Measurements from ENCODE around the gene RNF5. TPM values are rescaled to one million over a fixed set of nuclear protein-coding genes. Genes with fewer than 3 reads are reported as not detected.

RNF5 gene
- polyA plus RNA-seq, 4 donors, result 106 to 232 (median 162) TPM

DNA sequence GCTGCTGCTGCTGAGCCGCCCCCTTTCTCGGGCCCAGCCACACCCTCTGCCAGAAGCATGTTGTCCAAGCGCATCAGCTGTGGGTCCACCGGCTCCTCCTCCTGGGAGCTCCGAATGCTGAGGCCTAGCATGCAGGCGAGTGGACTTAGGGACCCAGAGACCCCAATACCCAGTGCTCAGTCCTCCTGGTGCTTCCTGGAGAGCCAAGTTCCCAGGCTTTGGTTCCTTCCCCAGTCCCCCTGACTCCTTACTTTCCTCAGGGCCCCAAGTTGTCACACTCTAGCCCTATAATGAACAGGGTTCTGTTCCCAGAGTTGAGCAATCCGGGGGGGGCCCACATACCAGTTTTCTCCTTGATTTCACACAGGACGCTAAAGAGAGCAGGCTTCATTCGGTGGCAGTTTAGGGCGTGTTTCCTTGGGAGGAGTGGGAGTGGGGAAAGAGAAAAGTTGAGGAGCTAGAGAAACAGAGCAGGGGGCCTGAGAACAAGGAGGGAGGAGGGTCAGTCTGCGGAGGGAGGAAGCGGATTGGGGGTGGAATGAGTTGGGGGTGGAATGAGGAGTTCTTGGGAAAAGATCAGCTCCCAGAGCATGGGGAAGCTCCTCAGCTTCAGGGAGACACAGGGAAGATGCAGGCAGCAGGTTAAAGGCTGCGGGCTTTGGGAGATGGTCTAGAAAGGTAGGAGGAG lies 10.3 kb downstream of the RNF5 start:
- peak in 1 of 2 donors; percentile 47 for DNase-seq
- Histone ChIP-seq H3K4me3 (ENCODE audit: low read depth in 1 of 3, low read length in 3 of 3) (peak overlapping the region in 2 of 3 donors; percentile 83 to 94), H3K36me3 (ENCODE audit: control insufficient read depth in 3 of 3, insufficient read depth in 2 of 3, low read depth in 1 of 3, low read length in 3 of 3) (peaks cover 0 to 44% (median 5%) of the 10 kb centered on the region in 3 donors), H3K9me3 (ENCODE audit: control insufficient read depth in 2 of 2, insufficient read depth in 1 of 2, low read depth in 1 of 2, low read length in 1 of 2) (no peaks in the 10 kb centered on the region), H3K27me3 (ENCODE audit: control insufficient read depth in 3 of 3, insufficient read depth in 3 of 3, low read length in 3 of 3) (no peaks in the 10 kb centered on the region), H3K27ac (ENCODE audit: low read depth in 1 of 3, low read length in 2 of 3) (peak overlapping the region; percentile 70 to 99 (median 80)), H3K4me1 (ENCODE audit: control insufficient read depth in 3 of 3, insufficient read depth in 2 of 3, low read depth in 1 of 3, low read length in 2 of 3) (peaks cover 10 to 54% (median 16%) of the 10 kb centered on the region in 3 donors)
- WGBS, 3 donors, result 22 to 39% (median 24%) methylated on average over 11 to 13 of the region's 13 CpGs
- no peak for FAIRE-seq

DNA sequence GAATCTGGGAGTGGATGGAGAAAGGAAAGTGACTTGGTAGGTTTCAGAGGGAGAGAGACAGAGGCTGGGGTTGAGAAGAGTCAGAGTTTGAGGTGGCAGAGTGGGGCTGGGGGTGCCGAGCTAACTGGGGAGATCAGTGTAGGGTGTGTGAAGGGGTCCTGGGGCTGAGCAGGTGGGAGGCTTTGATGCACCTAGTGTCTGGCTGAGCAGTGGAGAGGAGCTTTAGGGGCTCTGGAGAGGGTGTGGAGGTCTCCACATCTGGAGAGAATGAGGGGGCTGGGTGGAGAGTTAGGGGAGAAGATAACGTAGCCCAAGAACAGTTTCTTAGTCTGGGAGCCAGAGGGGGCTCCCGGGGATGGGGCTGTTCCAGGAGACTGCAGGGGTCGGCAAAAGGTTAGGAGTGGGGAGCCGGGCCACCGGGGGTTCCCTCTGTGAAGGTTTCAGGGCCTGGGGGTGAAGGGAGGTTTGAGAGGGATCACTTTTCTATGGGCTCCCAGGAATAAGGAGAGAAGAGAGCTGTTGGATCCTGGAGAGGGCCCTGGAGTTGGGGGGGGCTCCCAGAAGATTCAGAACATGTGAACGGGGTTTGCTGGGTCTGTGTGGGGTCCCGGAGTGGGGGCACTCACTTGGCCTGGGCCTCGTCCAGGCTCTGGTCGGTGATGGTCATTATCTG lies 11.0 kb downstream of the RNF5 start:
- H3K9me3 ChIP-seq (ENCODE audit: control insufficient read depth in 2 of 2, insufficient read depth in 1 of 2, low read depth in 1 of 2, low read length in 1 of 2), result no peaks in the 10 kb centered on the region
- H3K4me3 ChIP-seq (ENCODE audit: low read depth in 1 of 3, low read length in 3 of 3), result peak overlapping the region; percentile 76 to 94 (median 83)
- H3K27ac ChIP-seq (ENCODE audit: low read depth in 1 of 3, low read length in 2 of 3), result peak overlapping the region; percentile 70 to 99 (median 80)
- FAIRE-seq, result no peak
- peaks cover 0 to 38% (median 5%) of the 10 kb centered on the region in 3 donors for H3K36me3 ChIP-seq (ENCODE audit: control insufficient read depth in 3 of 3, insufficient read depth in 2 of 3, low read depth in 1 of 3, low read length in 3 of 3)
- DNase-seq, result peak in 1 of 2 donors; percentile 35
- H3K27me3 ChIP-seq (ENCODE audit: control insufficient read depth in 3 of 3, insufficient read depth in 3 of 3, low read length in 3 of 3), result no peaks in the 10 kb centered on the region
- peaks cover 10 to 48% (median 15%) of the 10 kb centered on the region in 3 donors for H3K4me1 ChIP-seq (ENCODE audit: control insufficient read depth in 3 of 3, insufficient read depth in 2 of 3, low read depth in 1 of 3, low read length in 2 of 3)
- WGBS, 3 donors, result 2 to 3% (median 2%) methylated on average over 7 to 10 of the region's 10 CpGs

DNA sequence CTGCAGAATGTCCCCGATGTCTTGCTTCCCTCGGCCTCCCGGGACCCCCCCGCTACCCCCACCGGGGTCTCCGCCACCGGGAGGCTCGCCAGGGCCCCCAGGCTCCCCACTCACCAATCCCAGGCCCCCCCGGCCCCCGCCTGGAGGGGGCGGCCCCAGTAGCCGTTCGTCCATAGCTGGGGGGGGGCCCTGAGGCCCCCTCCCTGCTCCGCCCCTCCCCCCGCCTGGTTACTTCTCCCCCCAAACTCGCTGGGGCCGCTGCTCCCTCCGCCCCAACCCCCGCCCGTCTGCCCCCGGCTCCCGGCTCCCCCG lies 11.5 kb downstream of the RNF5 start:
- Histone ChIP-seq H3K9me3 (ENCODE audit: control insufficient read depth in 2 of 2, insufficient read depth in 1 of 2, low read depth in 1 of 2, low read length in 1 of 2) (no peaks in the 10 kb centered on the region), H3K4me1 (ENCODE audit: control insufficient read depth in 3 of 3, insufficient read depth in 2 of 3, low read depth in 1 of 3, low read length in 2 of 3) (peaks cover 10 to 48% (median 12%) of the 10 kb centered on the region in 3 donors), H3K27ac (ENCODE audit: low read depth in 1 of 3, low read length in 2 of 3) (peak overlapping the region; percentile 70 to 99 (median 80)), H3K4me3 (ENCODE audit: low read depth in 1 of 3, low read length in 3 of 3) (peak overlapping the region; percentile 76 to 94 (median 83)), H3K36me3 (ENCODE audit: control insufficient read depth in 3 of 3, insufficient read depth in 2 of 3, low read depth in 1 of 3, low read length in 3 of 3) (peaks cover 0 to 35% (median 5%) of the 10 kb centered on the region in 3 donors), H3K27me3 (ENCODE audit: control insufficient read depth in 3 of 3, insufficient read depth in 3 of 3, low read length in 3 of 3) (no peaks in the 10 kb centered on the region)
- WGBS, 3 donors, result 4 to 17% (median 11%) methylated on average over 16 to 23 of the region's 23 CpGs
- FAIRE-seq (no peak), DNase-seq (peak in 1 of 2 donors; percentile 33)

DNA sequence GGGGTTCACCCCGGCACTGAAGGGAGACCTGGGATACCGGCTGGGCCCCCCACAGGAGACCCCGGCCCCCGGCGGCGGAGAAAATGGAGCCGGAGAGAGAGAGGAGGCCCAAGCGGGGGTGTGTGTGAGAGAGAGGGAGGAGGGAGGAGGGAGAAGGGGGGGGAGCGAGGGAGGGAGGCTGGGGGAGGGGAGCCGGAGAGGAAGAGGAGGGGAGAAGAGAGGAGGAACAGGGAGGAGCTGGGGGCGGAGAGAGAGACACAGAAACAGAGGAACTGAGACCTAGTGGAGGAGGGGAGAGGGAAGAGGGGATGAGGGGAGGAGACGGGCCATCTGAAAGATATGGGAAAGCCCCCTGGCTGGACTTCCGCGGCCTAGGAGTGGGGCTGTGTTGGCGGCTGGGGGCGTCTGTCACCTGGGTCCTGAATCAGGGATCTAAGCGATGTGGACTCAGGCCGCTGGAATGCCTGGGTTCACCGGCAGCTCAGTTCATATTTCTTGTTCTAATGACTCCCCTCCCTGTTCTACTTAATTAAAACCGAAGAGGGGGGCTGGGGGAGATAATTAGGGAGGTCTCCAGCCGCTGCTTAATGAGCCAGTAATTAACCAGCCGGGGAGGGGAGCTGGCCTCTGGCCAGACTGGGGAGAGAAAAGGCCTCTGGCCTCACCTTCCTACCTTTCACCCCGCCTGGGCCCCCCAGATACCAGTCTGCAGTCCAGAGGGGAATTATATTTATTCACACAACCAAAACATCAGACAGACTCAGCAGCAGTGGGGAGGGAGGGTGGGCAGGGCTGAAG lies 12.0 kb downstream of the RNF5 start, which contains the start of gene PBX2:
Gene PBX2, minus strand, starts transcription at position 149 of the 798 bp plus-strand sequence. CDS start 287 bp downstream, outside the sequence.
- Histone ChIP-seq H3K36me3 (ENCODE audit: control insufficient read depth in 3 of 3, insufficient read depth in 2 of 3, low read depth in 1 of 3, low read length in 3 of 3) (peaks cover 0 to 35% (median 5%) of the 10 kb centered on the region in 3 donors), H3K27ac (ENCODE audit: low read depth in 1 of 3, low read length in 2 of 3) (peak within 1 kb of the TSS; percentile 76 to 99 (median 94)), H3K4me3 (ENCODE audit: low read depth in 1 of 3, low read length in 3 of 3) (peak within 1 kb of the TSS; percentile 76 to 94 (median 83)), H3K4me1 (ENCODE audit: control insufficient read depth in 3 of 3, insufficient read depth in 2 of 3, low read depth in 1 of 3, low read length in 2 of 3) (peaks cover 10 to 54% (median 12%) of the 10 kb centered on the region in 3 donors), H3K9me3 (ENCODE audit: control insufficient read depth in 2 of 2, insufficient read depth in 1 of 2, low read depth in 1 of 2, low read length in 1 of 2) (no peaks in the 10 kb centered on the region), H3K27me3 (ENCODE audit: control insufficient read depth in 3 of 3, insufficient read depth in 3 of 3, low read length in 3 of 3) (no peaks in the 10 kb centered on the region)
- FAIRE-seq, result no peak
- 1 to 3% (median 3%) methylated on average over 20 to 23 of the region's 23 CpGs for WGBS, 3 donors
- DNase-seq, result peak; percentile 91 to 94

DNA sequence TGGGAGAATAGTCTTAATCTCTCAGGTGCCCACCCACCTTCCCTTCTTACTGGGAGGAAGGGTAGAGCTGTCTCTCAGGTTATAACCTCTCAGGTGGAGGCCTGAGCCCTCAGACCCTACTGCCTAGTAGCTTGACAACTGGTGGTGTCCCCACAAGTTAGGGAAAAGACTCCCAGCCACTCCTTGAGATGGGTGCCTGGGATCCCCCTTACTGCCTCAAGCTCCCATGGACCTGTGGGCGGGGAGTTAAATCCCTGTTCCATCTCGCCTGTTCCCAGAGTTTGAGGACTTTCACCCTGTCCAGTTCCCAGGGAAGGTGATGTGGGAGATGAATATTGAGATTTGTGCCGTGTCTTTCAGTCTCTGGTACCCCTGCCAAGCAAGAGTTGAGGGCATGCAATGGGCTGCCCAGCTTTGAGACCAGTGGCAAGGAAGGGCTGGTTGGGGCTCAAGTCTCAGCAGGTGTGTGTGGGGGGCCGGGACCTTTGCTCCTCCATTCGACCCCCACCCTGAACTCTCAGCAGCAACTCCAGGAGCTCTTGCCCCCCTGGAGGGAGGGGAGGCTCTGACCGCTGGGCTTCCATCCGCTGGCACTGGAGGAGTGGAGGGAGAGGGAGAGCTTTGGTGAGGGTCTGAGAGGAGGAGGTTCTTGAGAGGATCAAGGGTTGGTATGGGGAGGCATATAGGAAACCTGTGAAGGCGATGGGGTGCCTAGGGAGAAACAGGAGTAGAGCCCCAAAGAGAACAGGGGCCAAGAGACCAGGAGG lies 12.9 kb downstream of the RNF5 start:
- Histone ChIP-seq H3K4me1 (ENCODE audit: control insufficient read depth in 3 of 3, insufficient read depth in 2 of 3, low read depth in 1 of 3, low read length in 2 of 3) (peaks cover 10 to 54% (median 12%) of the 10 kb centered on the region in 3 donors), H3K27ac (ENCODE audit: low read depth in 1 of 3, low read length in 2 of 3) (peak overlapping the region; percentile 76 to 99 (median 94)), H3K36me3 (ENCODE audit: control insufficient read depth in 3 of 3, insufficient read depth in 2 of 3, low read depth in 1 of 3, low read length in 3 of 3) (peaks cover 0 to 32% (median 4%) of the 10 kb centered on the region in 3 donors), H3K9me3 (ENCODE audit: control insufficient read depth in 2 of 2, insufficient read depth in 1 of 2, low read depth in 1 of 2, low read length in 1 of 2) (no peaks in the 10 kb centered on the region), H3K4me3 (ENCODE audit: low read depth in 1 of 3, low read length in 3 of 3) (peak overlapping the region; percentile 76 to 94 (median 83)), H3K27me3 (ENCODE audit: control insufficient read depth in 3 of 3, insufficient read depth in 3 of 3, low read length in 3 of 3) (no peaks in the 10 kb centered on the region)
- peak in 1 of 2 donors; percentile 35 for DNase-seq
- 49 to 59% (median 49%) methylated on average over 8 of the region's 8 CpGs for WGBS, 3 donors
- FAIRE-seq, result no peak

DNA sequence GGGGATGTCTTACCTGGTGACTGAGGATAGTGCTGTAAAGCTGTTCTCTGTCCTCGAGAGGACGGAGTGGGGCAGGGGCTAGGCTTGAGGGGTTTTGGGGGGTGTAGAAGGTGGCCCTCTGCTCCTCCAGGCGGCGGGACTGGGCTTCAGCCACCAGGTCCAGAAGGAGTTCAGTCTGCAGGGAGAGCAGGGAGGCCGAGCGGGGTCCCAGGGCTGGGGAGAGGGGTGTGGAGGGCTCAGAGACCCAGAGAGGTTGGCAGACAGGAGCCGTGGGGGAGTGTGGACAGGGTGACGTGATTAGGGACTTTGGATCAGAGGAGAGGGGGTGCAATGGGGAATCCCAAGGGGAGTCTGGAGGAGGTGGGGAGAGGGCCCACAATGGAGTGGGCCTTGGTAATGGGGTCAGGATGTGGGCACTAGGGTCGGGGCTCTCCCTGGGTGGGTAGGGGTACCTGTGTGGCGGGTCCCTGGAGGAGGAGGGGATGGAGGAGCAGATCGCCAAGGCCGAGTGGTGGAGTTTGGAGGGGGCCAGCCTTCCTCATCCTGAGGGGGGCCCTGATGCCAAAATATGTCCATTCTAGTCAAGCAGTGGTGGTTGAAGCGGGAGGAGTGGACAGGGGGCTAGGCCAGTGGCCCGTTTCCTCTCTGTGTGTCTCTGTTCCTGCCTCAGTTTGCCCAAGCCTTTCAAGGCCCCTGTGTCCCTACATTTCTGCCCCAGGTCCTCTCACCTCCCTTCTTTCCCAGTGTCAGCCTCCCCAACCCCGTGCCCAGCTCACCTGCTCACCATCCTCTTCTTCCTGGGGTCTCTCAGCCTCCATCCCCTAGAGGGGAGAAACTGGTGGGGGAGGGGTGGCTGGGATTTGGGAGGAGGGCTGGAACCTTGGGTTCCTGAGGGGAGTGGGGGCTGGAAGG lies 13.7 kb downstream of the RNF5 start:
- Histone ChIP-seq H3K4me1 (ENCODE audit: control insufficient read depth in 3 of 3, insufficient read depth in 2 of 3, low read depth in 1 of 3, low read length in 2 of 3) (peaks cover 10 to 53% (median 12%) of the 10 kb centered on the region in 3 donors), H3K36me3 (ENCODE audit: control insufficient read depth in 3 of 3, insufficient read depth in 2 of 3, low read depth in 1 of 3, low read length in 3 of 3) (peaks cover 0 to 24% (median under 1%) of the 10 kb centered on the region in 3 donors), H3K4me3 (ENCODE audit: low read depth in 1 of 3, low read length in 3 of 3) (peak overlapping the region; percentile 20 to 83 (median 68)), H3K27ac (ENCODE audit: low read depth in 1 of 3, low read length in 2 of 3) (peak overlapping the region; percentile 81 to 99 (median 94)), H3K27me3 (ENCODE audit: control insufficient read depth in 3 of 3, insufficient read depth in 3 of 3, low read length in 3 of 3) (no peaks in the 10 kb centered on the region), H3K9me3 (ENCODE audit: control insufficient read depth in 2 of 2, insufficient read depth in 1 of 2, low read depth in 1 of 2, low read length in 1 of 2) (no peaks in the 10 kb centered on the region)
- 53 to 69% (median 68%) methylated on average over 13 to 15 of the region's 15 CpGs for WGBS, 3 donors
- FAIRE-seq (no peak), DNase-seq (no peak)

DNA sequence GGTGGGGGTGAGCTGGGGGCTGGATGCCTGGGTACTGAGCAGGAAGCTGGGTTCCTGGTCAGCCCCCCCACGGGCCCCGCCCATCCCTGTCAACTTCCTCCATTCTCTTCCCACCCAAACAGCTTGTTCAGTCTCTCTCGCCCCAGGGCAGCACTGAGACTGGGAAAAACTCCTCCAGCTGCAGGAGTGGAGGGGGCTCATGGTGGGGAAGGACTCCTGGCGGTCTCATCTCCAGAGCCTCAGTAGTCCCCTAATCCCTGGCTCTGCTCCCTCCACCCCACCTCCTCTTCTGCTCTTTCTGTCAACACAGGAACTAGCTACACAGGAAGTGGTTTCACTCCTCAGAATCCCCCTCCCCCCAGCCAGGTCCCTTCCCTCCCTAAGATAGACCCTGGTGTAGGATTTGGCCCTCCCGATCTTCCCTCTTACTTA lies 14.4 kb downstream of the RNF5 start, which contains the start of gene GPSM3:
Gene GPSM3, minus strand, starts transcription at position 36 of the 432 bp plus-strand sequence. CDS start 130 bp downstream, outside the sequence.
- WGBS, 3 donors, result 14 to 44% (median 33%) methylated on average over 5 of the region's 5 CpGs
- H3K4me3 ChIP-seq (ENCODE audit: low read depth in 1 of 3, low read length in 3 of 3), result peak within 1 kb of the TSS; percentile 20 to 83 (median 68)
- H3K4me1 ChIP-seq (ENCODE audit: control insufficient read depth in 3 of 3, insufficient read depth in 2 of 3, low read depth in 1 of 3, low read length in 2 of 3), result peaks cover 10 to 56% (median 12%) of the 10 kb centered on the region in 3 donors
- H3K27me3 ChIP-seq (ENCODE audit: control insufficient read depth in 3 of 3, insufficient read depth in 3 of 3, low read length in 3 of 3), result no peaks in the 10 kb centered on the region
- no peaks in the 10 kb centered on the region for H3K9me3 ChIP-seq (ENCODE audit: control insufficient read depth in 2 of 2, insufficient read depth in 1 of 2, low read depth in 1 of 2, low read length in 1 of 2)
- H3K36me3 ChIP-seq (ENCODE audit: control insufficient read depth in 3 of 3, insufficient read depth in 2 of 3, low read depth in 1 of 3, low read length in 3 of 3), result peaks cover 0 to 17% (median 0%) of the 10 kb centered on the region in 3 donors
- H3K27ac ChIP-seq (ENCODE audit: low read depth in 1 of 3, low read length in 2 of 3), result peak within 1 kb of the TSS; percentile 81 to 99 (median 94)
- FAIRE-seq (no peak), DNase-seq (peak; percentile 52 to 59)
